ENCODE measurements around the gene NSL1. TPM values are rescaled to one million over a fixed set of nuclear protein-coding genes. Genes with fewer than 3 reads are reported as not detected.

NSL1 gene
- total and polyA plus RNA-seq, 8 donors, result 10.2 to 170 (median 28.7) TPM

DNA sequence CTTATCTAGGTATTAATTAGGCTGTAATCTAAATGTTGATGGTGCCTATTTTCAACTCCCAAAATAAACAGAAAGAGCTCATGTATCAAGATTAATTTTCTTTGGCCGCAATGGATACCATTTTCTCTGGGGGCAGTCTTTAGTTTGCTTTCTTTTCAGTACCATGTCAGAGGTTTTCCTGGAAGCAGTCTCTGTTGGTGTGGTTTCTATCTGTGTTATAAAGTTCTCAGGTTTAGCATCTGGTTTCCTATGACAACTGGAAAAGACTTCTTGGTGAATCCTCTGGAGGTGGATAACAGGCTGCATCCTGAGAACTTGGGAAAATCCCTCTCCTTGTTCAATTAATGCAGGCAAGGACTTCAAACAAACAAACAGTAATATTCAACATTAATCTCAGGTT lies 53.2 kb downstream of the NSL1 start:
- WGBS, 5 donors, result 28 to 52% (median 35%) methylated on average over 1 of the region's 1 CpG
- H3K9me3 ChIP-seq, result no peaks in the 10 kb centered on the region
- peaks cover 0 to 5% (median 0%) of the 10 kb centered on the region in 4 donors for H3K4me1 ChIP-seq
- H3K4me3 ChIP-seq, result no peak overlapping the region
- intact Hi-C loops (cut with DNase I; ENCODE audit: low total_unique reads), result no loop called here
- H3K36me3 ChIP-seq, result peaks cover 0 to 12% (median 3%) of the 10 kb centered on the region in 4 donors
- TF ChIP-seq POLR2A (IDR thresholded peaks at IDR 0.05) (no peak), EP300 (IDR thresholded peaks at IDR 0.05) (no peak), POLR2AphosphoS5 (IDR thresholded peaks at IDR 0.05) (no peak)
- TF ChIP-seq, protein P1, sequence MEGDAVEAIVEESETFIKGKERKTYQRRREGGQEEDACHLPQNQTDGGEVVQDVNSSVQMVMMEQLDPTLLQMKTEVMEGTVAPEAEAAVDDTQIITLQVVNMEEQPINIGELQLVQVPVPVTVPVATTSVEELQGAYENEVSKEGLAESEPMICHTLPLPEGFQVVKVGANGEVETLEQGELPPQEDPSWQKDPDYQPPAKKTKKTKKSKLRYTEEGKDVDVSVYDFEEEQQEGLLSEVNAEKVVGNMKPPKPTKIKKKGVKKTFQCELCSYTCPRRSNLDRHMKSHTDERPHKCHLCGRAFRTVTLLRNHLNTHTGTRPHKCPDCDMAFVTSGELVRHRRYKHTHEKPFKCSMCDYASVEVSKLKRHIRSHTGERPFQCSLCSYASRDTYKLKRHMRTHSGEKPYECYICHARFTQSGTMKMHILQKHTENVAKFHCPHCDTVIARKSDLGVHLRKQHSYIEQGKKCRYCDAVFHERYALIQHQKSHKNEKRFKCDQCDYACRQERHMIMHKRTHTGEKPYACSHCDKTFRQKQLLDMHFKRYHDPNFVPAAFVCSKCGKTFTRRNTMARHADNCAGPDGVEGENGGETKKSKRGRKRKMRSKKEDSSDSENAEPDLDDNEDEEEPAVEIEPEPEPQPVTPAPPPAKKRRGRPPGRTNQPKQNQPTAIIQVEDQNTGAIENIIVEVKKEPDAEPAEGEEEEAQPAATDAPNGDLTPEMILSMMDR (IDR thresholded peaks at IDR 0.05), result no peak
- no peak for DNase-seq
- no peaks in the 10 kb centered on the region for H3K27me3 ChIP-seq
- H3K27ac ChIP-seq, result no peak overlapping the region

DNA sequence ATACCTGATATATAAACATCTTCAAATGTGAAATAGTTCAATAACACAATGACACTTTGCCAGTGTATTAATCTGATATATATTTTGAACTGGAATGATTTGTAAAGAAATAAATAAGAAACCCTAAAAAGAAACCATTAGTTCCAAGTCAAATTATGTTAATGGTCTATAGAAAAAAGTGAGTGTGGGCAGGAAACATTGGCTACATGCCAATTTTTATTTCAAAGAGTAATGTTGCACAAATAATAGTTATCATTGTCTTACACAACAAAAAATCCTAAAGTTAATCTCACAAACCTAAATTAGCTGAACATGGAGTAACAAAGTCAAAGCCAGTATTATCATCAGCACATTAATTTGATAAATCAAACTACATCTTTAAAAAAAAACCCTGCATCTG lies 54.0 kb downstream of the NSL1 start:
- Histone ChIP-seq H3K27ac (no peak overlapping the region), H3K4me3 (no peak overlapping the region), H3K27me3 (no peaks in the 10 kb centered on the region), H3K36me3 (peaks cover 0 to 12% (median 4%) of the 10 kb centered on the region in 4 donors), H3K4me1 (peaks cover 0 to 5% (median 0%) of the 10 kb centered on the region in 4 donors), H3K9me3 (no peaks in the 10 kb centered on the region)
- no peak for TF ChIP-seq POLR2A (IDR thresholded peaks at IDR 0.05)
- TF ChIP-seq, protein P1 (IDR thresholded peaks at IDR 0.05), result no peak
- no peak for TF ChIP-seq POLR2AphosphoS5 (IDR thresholded peaks at IDR 0.05)
- TF ChIP-seq EP300 (IDR thresholded peaks at IDR 0.05), result no peak
- intact Hi-C loops (cut with DNase I; ENCODE audit: low total_unique reads), result no loop called here
- no peak for DNase-seq

DNA sequence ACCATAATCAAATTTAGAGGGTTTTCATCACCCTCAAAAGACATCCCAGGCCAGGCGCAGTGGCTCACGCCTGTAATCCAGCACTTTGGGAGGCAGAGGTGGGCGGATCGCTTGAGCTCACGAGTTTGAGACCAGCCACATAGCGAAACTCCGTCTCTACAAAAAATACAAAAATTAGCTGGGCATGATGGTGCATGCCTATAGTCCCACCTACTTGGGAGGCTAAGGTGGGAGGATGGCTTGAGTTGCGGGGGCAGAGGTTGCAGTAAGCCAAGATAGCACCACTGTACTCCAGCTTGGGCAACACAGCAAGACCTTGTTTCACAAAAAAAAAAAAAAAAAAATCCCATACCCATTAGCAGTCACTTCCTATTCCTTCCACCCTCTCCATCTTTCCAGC lies 58.5 kb downstream of the NSL1 start:
- intact Hi-C loops (cut with DNase I; ENCODE audit: low total_unique reads), result no loop called here
- WGBS, 5 donors, result 96 to 98% (median 98%) methylated on average over 8 of the region's 8 CpGs
- H3K9me3 ChIP-seq, result no peaks in the 10 kb centered on the region
- DNase-seq, result no peak
- peaks cover 0 to 7% (median 2%) of the 10 kb centered on the region in 4 donors for H3K4me1 ChIP-seq
- H3K27me3 ChIP-seq, result no peaks in the 10 kb centered on the region
- H3K4me3 ChIP-seq, result no peak overlapping the region
- no peak for TF ChIP-seq EP300 (IDR thresholded peaks at IDR 0.05)
- TF ChIP-seq, protein P1 (IDR thresholded peaks at IDR 0.05), result no peak
- TF ChIP-seq POLR2A (IDR thresholded peaks at IDR 0.05), result no peak
- no peak for TF ChIP-seq POLR2AphosphoS5 (IDR thresholded peaks at IDR 0.05)
- no peak overlapping the region for H3K27ac ChIP-seq
- H3K36me3 ChIP-seq, result peaks cover 0 to 6% (median 4%) of the 10 kb centered on the region in 4 donors

DNA sequence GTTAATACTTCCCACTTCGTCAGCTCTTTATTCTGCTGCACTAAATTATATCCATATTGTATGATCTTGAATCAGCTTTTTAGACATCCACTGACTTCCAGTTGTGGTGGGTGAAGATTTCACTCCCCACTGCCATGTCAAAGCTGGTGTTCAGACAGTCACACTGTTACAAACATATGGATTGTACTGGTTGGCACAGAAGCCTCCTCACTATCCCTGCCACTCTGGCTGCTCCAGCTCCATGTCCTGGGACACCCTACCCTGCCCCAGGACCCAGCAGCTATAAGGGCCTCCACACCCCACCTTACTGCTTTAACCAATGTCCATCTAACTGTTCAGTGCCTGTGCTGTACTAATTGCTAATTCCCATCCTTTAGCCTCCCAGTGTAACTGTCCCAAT lies 59.9 kb downstream of the NSL1 start:
- intact Hi-C loops (cut with DNase I; ENCODE audit: low total_unique reads), result no loop called here
- WGBS, 5 donors, result 86 to 100% (median 96%) methylated on average over 1 of the region's 1 CpG
- TF ChIP-seq, protein P1 (IDR thresholded peaks at IDR 0.05), result no peak
- no peak for TF ChIP-seq POLR2AphosphoS5 (IDR thresholded peaks at IDR 0.05)
- no peak for TF ChIP-seq EP300 (IDR thresholded peaks at IDR 0.05)
- no peak for TF ChIP-seq POLR2A (IDR thresholded peaks at IDR 0.05)
- DNase-seq, result no peak
- Histone ChIP-seq H3K4me1 (peaks cover 0 to 7% (median 0%) of the 10 kb centered on the region in 4 donors), H3K27me3 (no peaks in the 10 kb centered on the region), H3K27ac (no peak overlapping the region), H3K36me3 (peaks cover 0 to 8% (median 4%) of the 10 kb centered on the region in 4 donors), H3K9me3 (no peaks in the 10 kb centered on the region), H3K4me3 (no peak overlapping the region)

Measured in stomach (tissue), 9 donors.